OCI-LY7 (cell line): ENCODE data around the gene PCYT1A. TPM values are rescaled to one million over a fixed set of nuclear protein-coding genes. Genes with fewer than 3 reads are reported as not detected.

Source experiments
- BruUV-seq: library from RNA; stranded (reverse); fragments of 400-500 nt; replicated peaks from 2 replicates; lab custom pipeline; 2021; lab: Mats Ljungman, UMichigan
- CTCF ChIA-PET: fragments of 300-600 bp; sonication (Branson Sonifier 250); formaldehyde crosslinking; loops from one replicate; lab custom pipeline; 2022; ENCODE audit warnings: antibody characterized with exemption; ENCODE audit not compliant: unreplicated experiment; lab: Charles Lee
- POLR2A ChIA-PET: fragments of 300-600 bp; sonication (Branson Sonifier 250); formaldehyde crosslinking; loops from one replicate; lab custom pipeline; 2022; ENCODE audit warnings: antibody characterized with exemption; lab: Charles Lee
- DNase-seq: peaks from one replicate; pipeline ENCODE4 v3.0.0-alpha.2; 2015; ENCODE audit warnings: low spot score
- H2AFZ ChIP-seq: fragments of 200-600 bp; sonication (generic), shearing (Covaris generic); 2 replicates; pipeline ENCODE4 v1.6.1; 2014; ENCODE audit warnings: mild to moderate bottlenecking, antibody characterized with exemption, low read length, moderate library complexity
- H3K27ac ChIP-seq: fragments of 200-600 bp; sonication (generic); 2 replicates; pipeline ENCODE4 v1.5.1; 2014; ENCODE audit warnings: mixed run types, low read depth, mild to moderate bottlenecking, moderate library complexity, low read length, inconsistent platforms; ENCODE audit not compliant: poor library complexity, severe bottlenecking
- H3K36me3 ChIP-seq: fragments of 200-600 bp; sonication (generic); 2 replicates; pipeline ENCODE4 v1.6.1; 2014; ENCODE audit warnings: mild to moderate bottlenecking, antibody characterized with exemption, low read length, moderate library complexity, mixed read lengths; ENCODE audit not compliant: insufficient read depth
- H3K4me1 ChIP-seq: fragments of 200-600 bp; sonication (generic); 2 replicates; pipeline ENCODE4 v1.5.1; 2014; ENCODE audit warnings: mild to moderate bottlenecking, low read length; ENCODE audit not compliant: insufficient read depth, poor library complexity, severe bottlenecking
- H3K4me2 ChIP-seq: fragments of 200-600 bp; sonication (generic); 2 replicates; pipeline ENCODE4 v1.6.1; 2014; ENCODE audit warnings: mild to moderate bottlenecking, low read length
- H3K4me3 ChIP-seq: fragments of 200-600 bp; sonication (generic); 2 replicates; pipeline ENCODE4 v1.5.1; 2014; ENCODE audit warnings: mild to moderate bottlenecking, low read depth, low read length; ENCODE audit not compliant: poor library complexity, severe bottlenecking
- H3K79me2 ChIP-seq: fragments of 200-600 bp; sonication (generic); 2 replicates; pipeline ENCODE4 v1.6.1; 2016; ENCODE audit warnings: low read depth, mild to moderate bottlenecking, low read length, moderate library complexity, mixed read lengths; ENCODE audit not compliant: insufficient read depth
- H3K9me2 ChIP-seq: fragments of 200-600 bp; sonication (generic); 2 replicates; pipeline ENCODE4 v1.6.1; 2016; ENCODE audit warnings: mild to moderate bottlenecking, low read length, mixed read lengths; ENCODE audit not compliant: insufficient read depth
- H3K9me3 ChIP-seq: fragments of 200-600 bp; sonication (generic); 2 replicates; pipeline ENCODE4 v1.6.1; 2014; ENCODE audit warnings: mild to moderate bottlenecking, mixed run types, low read length, mixed read lengths
- H4K20me1 ChIP-seq: fragments of 200-600 bp; sonication (generic); 2 replicates; pipeline ENCODE4 v1.6.1; 2014; ENCODE audit warnings: mild to moderate bottlenecking, antibody characterized with exemption, low read length, moderate library complexity, mixed read lengths; ENCODE audit not compliant: insufficient read depth
- EZH2phosphoT487 ChIP-seq: fragments of 200-600 bp; sonication (generic); IDR thresholded peaks from 2 replicates; pipeline ENCODE4 v1.6.1; 2018; ENCODE audit warnings: low read depth, borderline replicate concordance, mild to moderate bottlenecking, mixed run types, antibody characterized with exemption, low read length, moderate library complexity, mixed read lengths
- intact Hi-C: fragments of 100-400 bp; cut with micrococcal nuclease; formaldehyde crosslinking; loops from one replicate; pipeline ENCODE4 v1.10.0; 2022; ENCODE audit not compliant: unreplicated experiment
- total RNA-seq, 2 experiments: library from RNA; depleted of rRNA in 1 of 2; stranded (reverse); fragments of >200 nt in 1 of 2; shearing (Covaris generic) in 1 of 2; gene quantifications; 2 replicates each; pipeline ENCODE4 v1.2.3, GENCODE V29; 2014 to 2022
- TF ChIP-seq, protein P1 (sequence below): fragments of 200-600 bp; sonication (generic); conservative IDR thresholded peaks from 2 replicates; pipeline ENCODE4 v1.5.1; 2014; ENCODE audit warnings: mild to moderate bottlenecking, antibody characterized with exemption, low read length, moderate library complexity, mixed read lengths

The PCYT1A gene
- total RNA-seq, 2 experiments from 2014 or later, result 21.6 to 27.1 TPM

DNA sequence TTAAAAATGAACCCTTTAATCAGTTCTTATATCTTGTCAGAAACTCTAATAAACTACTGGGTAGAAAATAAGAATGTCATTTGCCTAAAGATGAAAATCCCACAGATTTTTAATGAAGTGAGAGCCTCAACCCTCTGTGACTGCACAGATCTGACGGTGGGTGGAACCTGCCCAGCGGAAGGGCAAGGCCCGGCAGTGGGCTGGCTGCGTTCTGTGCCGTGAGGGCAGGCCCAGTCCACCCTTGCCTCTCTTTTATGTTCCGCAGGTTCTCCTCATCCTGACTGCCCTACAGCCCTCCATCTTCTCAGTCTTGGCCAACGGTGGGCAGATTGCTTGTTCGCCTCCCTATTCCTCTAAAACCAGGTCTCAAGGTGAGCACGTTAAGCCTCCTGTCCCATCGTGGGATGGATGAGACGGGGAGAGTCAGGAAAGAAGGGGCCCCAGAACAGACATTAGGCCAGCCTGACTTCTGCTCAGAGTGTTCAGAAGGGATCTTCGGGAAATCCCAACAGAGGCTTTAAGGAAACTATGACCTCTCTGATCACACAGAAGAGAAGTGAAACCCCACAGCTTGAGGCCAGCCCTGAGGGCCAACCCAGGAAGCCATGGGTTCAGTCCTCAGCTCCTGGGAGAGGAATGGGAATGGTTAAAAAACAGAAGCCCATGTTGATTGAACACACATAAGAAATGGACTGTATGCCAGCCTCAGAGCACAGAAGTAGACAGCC, 55.2 kb downstream of the PCYT1A start:
- no peak overlapping the region for H3K4me3 ChIP-seq
- CTCF ChIA-PET, result no interaction called here
- POLR2A ChIA-PET, result no interaction called here
- H3K36me3 ChIP-seq, result 0 out of 2 replicates have a peak, but pooled peaks cover 3% of the 10 kb centered on the region
- H3K27ac ChIP-seq, result no peak overlapping the region
- no peaks in the 10 kb centered on the region for H3K4me1 ChIP-seq
- no peaks in the 10 kb centered on the region for H4K20me1 ChIP-seq
- intact Hi-C loops, result no loop called here
- no peak overlapping the region for H3K4me2 ChIP-seq
- no TSS peak for BruUV-seq
- H3K9me2 ChIP-seq, result no peaks in the 10 kb centered on the region
- no peak overlapping the region for H2AFZ ChIP-seq
- TF ChIP-seq, protein P1, sequence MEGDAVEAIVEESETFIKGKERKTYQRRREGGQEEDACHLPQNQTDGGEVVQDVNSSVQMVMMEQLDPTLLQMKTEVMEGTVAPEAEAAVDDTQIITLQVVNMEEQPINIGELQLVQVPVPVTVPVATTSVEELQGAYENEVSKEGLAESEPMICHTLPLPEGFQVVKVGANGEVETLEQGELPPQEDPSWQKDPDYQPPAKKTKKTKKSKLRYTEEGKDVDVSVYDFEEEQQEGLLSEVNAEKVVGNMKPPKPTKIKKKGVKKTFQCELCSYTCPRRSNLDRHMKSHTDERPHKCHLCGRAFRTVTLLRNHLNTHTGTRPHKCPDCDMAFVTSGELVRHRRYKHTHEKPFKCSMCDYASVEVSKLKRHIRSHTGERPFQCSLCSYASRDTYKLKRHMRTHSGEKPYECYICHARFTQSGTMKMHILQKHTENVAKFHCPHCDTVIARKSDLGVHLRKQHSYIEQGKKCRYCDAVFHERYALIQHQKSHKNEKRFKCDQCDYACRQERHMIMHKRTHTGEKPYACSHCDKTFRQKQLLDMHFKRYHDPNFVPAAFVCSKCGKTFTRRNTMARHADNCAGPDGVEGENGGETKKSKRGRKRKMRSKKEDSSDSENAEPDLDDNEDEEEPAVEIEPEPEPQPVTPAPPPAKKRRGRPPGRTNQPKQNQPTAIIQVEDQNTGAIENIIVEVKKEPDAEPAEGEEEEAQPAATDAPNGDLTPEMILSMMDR, result no peak
- TF ChIP-seq EZH2phosphoT487, result no peak
- no peaks in the 10 kb centered on the region for H3K79me2 ChIP-seq
- H3K9me3 ChIP-seq, result no peaks in the 10 kb centered on the region
- DNase-seq, result no peak

DNA sequence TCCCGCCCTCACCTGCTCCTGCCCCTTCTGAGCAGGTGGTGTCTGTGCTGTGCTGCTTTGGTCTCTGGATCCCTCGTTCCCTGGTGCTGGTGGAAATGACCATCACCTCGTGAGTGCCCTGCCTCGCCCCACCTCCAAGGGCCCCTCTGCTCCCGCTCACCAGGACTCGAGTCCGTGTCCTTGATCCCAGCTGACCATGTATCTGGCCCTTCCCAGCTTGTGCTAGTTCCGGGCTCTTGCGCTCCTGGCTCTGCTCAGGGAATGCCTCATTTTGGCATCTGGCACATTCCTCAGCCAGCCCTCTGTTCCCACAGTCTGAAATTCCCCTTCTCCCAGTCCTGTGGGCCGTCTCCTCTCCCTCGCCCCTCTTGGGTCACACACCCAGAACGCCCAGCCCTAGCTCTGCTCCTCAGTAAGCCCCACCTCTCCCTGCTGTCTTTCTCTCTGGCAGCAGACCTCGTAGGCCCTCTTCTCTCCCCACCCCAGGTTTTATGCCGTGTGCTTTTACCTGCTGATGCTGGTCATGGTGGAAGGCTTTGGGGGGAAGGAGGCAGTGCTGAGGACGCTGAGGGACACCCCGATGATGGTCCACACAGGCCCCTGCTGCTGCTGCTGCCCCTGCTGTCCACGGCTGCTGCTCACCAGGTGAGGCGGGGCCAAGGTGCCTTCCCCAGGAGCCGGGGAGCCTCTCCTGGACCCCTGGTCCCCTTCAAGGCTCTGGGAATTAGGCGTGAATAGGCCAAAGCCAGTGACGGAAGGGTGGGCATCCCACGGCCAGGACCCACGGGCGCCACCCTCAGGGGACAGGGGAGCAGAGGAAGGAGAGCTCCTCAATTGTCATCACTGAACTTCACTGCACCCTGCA, 59.7 kb downstream of the PCYT1A start:
- H3K9me3 ChIP-seq, result no peaks in the 10 kb centered on the region
- no peaks in the 10 kb centered on the region for H4K20me1 ChIP-seq
- H3K4me1 ChIP-seq, result no peaks in the 10 kb centered on the region
- H3K9me2 ChIP-seq, result no peaks in the 10 kb centered on the region
- BruUV-seq, result no TSS peak
- intact Hi-C loops, result no loop called here
- no peaks in the 10 kb centered on the region for H3K36me3 ChIP-seq
- H3K27ac ChIP-seq, result no peak overlapping the region
- TF ChIP-seq, protein P1, result peak; percentile 43; the same call in 1 of the 2 replicates
- TF ChIP-seq EZH2phosphoT487, result no peak
- DNase-seq, result no peak
- H2AFZ ChIP-seq, result no peak overlapping the region
- POLR2A ChIA-PET, result interaction anchor here (0.6 to 0.8 kb wide), 2 partner anchors 374 to 1642 kb away, joined by 3 to 4 read pairs; no protein-coding TSS in a partner anchor
- CTCF ChIA-PET, result no interaction called here
- H3K4me3 ChIP-seq, result no peak overlapping the region
- H3K4me2 ChIP-seq, result no peak overlapping the region
- H3K79me2 ChIP-seq, result no peaks in the 10 kb centered on the region
